BE2C (cell line): ENCODE results near the gene UPB1.

Experiments
- DNase-seq: peaks from one replicate; pipeline ENCODE4 v3.0.0-alpha.2; 2020
- H3K27me3 ChIP-seq: fragments of 250-450 bp; sonication (Bioruptor Pico); 2 replicates; pipeline ENCODE4 v1.5.1; 2020; ENCODE audit warnings: mild to moderate bottlenecking
- H3K36me3 ChIP-seq: fragments of 250-450 bp; sonication (Bioruptor Pico); 2 replicates; pipeline ENCODE4 v1.5.1; 2020; ENCODE audit warnings: mild to moderate bottlenecking
- H3K4me1 ChIP-seq: fragments of 250-450 bp; sonication (Bioruptor Pico); 2 replicates; pipeline ENCODE4 v1.5.1; 2020
- H3K4me3 ChIP-seq: 2 replicates; pipeline ENCODE4 v1.5.1; 2011; ENCODE audit warnings: low read depth, low read length
- H3K9me3 ChIP-seq: fragments of 250-450 bp; sonication (Bioruptor Pico); 2 replicates; pipeline ENCODE4 v1.5.1; 2020
- TF ChIP-seq, protein P1 (sequence below): IDR thresholded peaks from 2 replicates; pipeline ENCODE4 v1.5.1; 2012; ENCODE audit warnings: mild to moderate bottlenecking, low read depth, low read length

Gene UPB1

GRCh38 chr22:24565077-24565476 lies 69.9 kb downstream of the UPB1 start:
- no peak for DNase-seq
- no peak overlapping the region for H3K4me3 ChIP-seq
- TF ChIP-seq, protein P1, sequence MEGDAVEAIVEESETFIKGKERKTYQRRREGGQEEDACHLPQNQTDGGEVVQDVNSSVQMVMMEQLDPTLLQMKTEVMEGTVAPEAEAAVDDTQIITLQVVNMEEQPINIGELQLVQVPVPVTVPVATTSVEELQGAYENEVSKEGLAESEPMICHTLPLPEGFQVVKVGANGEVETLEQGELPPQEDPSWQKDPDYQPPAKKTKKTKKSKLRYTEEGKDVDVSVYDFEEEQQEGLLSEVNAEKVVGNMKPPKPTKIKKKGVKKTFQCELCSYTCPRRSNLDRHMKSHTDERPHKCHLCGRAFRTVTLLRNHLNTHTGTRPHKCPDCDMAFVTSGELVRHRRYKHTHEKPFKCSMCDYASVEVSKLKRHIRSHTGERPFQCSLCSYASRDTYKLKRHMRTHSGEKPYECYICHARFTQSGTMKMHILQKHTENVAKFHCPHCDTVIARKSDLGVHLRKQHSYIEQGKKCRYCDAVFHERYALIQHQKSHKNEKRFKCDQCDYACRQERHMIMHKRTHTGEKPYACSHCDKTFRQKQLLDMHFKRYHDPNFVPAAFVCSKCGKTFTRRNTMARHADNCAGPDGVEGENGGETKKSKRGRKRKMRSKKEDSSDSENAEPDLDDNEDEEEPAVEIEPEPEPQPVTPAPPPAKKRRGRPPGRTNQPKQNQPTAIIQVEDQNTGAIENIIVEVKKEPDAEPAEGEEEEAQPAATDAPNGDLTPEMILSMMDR = no peak
- no peaks in the 10 kb centered on the region for H3K27me3 ChIP-seq
- no peaks in the 10 kb centered on the region for H3K9me3 ChIP-seq
- H3K36me3 ChIP-seq = peaks cover 80% of the 10 kb centered on the region
- H3K4me1 ChIP-seq = no peaks in the 10 kb centered on the region

DNA sequence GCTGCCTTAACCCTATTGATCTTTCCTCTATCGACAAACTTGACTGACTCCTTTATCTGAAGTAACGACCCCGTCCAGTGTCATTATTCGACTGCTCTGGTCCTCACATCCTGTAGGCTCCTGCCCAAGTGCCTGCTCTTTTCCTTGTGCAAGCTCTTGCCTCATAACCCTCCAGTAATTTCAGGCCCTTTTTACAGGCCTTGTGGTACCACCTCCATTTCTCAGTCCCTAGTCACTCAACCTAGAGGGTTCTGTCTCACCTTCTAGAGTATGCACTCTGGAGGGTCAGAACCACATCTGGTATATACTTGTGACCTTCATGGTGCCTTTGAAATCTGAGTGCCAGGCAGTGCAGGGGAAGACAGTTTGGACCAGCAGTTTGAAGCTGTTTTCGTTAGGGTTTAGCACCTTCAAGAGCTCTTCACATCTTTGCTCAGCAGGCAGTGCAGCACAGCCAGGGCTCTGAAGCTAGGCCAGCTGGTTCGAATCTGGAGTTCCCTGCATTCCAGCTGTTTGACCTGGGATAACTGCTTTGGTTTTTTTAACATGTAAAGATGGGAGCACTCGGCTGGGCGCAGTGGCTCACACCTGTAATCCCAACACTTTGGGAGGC lies 71.9 kb downstream of the UPB1 start:
- TF ChIP-seq, protein P1 = no peak
- Histone ChIP-seq H3K27me3 (no peaks in the 10 kb centered on the region), H3K36me3 (peaks cover 89% of the 10 kb centered on the region), H3K4me3 (no peak overlapping the region), H3K9me3 (no peaks in the 10 kb centered on the region), H3K4me1 (no peaks in the 10 kb centered on the region)
- no peak for DNase-seq

- Histone ChIP-seq H3K4me1 (no peaks in the 10 kb centered on the region), H3K4me3 (no peak overlapping the region), H3K36me3 (peaks cover 89% of the 10 kb centered on the region), H3K9me3 (no peaks in the 10 kb centered on the region), H3K27me3 (no peaks in the 10 kb centered on the region)
- TF ChIP-seq, protein P1 = no peak
- DNase-seq = no peak
Measured at GRCh38 chr22:24567668-24568067, 72.5 kb downstream of the UPB1 start.

DNA sequence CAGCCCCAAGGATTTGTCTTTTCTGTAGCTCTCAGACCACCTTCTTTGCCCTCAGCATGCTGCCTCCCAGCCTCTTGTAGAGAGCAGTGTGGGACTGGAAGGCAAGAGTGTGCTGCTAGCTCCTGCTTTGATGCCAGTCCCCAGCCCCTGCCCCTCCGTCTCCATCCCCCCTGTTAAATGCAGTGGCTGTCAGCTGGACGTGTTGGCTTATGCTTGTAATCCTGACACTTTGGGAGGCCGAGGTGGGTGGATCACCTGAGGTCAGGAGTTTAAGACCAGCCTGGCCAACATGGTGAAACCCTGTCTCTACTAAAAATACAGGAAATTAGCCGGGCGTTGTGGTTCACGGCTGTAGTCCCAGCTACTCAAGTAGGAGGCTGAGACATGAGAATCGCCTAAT lies 76.1 kb downstream of the UPB1 start:
- DNase-seq = no peak
- Histone ChIP-seq H3K4me3 (no peak overlapping the region), H3K36me3 (peaks cover 84% of the 10 kb centered on the region), H3K27me3 (peaks cover 4% of the 10 kb centered on the region; the same call in 1 of the 2 replicates), H3K4me1 (no peaks in the 10 kb centered on the region), H3K9me3 (no peaks in the 10 kb centered on the region)
- TF ChIP-seq, protein P1 = no peak

DNA sequence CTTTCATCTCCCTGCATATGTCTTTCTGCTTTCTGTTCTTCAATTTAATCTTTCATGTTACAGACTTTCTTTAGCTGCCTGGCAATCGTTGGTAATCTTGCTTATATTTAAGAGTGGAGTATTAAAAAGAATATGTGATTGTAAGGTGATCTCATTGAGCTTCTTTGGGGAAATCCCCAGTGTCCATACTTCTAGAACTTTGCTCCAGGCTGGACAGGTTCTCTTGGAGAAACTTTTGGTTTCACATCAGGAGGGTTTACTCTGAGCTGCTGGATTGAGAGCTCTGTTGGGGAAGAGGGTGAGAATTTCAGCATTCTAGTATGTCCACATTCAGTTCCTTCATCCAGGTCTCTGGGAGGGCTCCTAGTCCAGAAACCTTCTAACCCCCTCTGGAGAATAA lies 81.6 kb downstream of the UPB1 start:
- DNase-seq = no peak
- no peaks in the 10 kb centered on the region; the same call in 1 of the 2 replicates for H3K4me1 ChIP-seq
- H3K27me3 ChIP-seq = peaks cover 4% of the 10 kb centered on the region; the same call in 1 of the 2 replicates
- no peaks in the 10 kb centered on the region for H3K9me3 ChIP-seq
- TF ChIP-seq, protein P1 = no peak
- peaks cover 38% of the 10 kb centered on the region for H3K36me3 ChIP-seq
- H3K4me3 ChIP-seq = no peak overlapping the region
